IMR-90 (cell line): Measurements from ENCODE around the gene PLGRKT. TPM values are rescaled to one million over a fixed set of nuclear protein-coding genes. Genes with fewer than 3 reads are reported as not detected.

ENCODE experiments used
- ATAC-seq: fragments of 200-7000 bp; cut with Tn5 transposase; 2 replicates; pipeline ENCODE4 v1.9.1; 2020; ENCODE audit warnings: low read depth, mild to moderate bottlenecking, moderate library complexity
- BruUV-seq: library from RNA; stranded (reverse); fragments of 400-500 nt; replicated peaks from 2 replicates; lab custom pipeline; 2021; lab: Mats Ljungman, UMichigan
- CTCF ChIA-PET: fragments of 300-600 bp; formaldehyde crosslinking; extraction: SDS; loops from one replicate; lab custom pipeline; 2021; ENCODE audit warnings: antibody characterized with exemption; lab: Yijun Ruan, JAX
- POLR2A ChIA-PET: fragments of 300-600 bp; sonication (Branson Sonifier 250); formaldehyde crosslinking; loops from one replicate; lab custom pipeline; 2022; ENCODE audit warnings: antibody characterized with exemption; ENCODE audit not compliant: unreplicated experiment; lab: Charles Lee
- DNase-seq: peaks from one replicate; pipeline ENCODE4 v3.0.0; 2013
- H2AFZ ChIP-seq: replicated peaks from 2 replicates; pipeline ENCODE3; 2013; ENCODE audit warnings: low read length, mild to moderate bottlenecking; ENCODE audit not compliant: poor library complexity
- H2AK5ac ChIP-seq: 2 replicates; pipeline ENCODE4 v1.6.1; 2013; ENCODE audit warnings: low read depth, low read length, inconsistent platforms
- H2AK9ac ChIP-seq: replicated peaks from 2 replicates; pipeline ENCODE3; 2013; ENCODE audit warnings: mild to moderate bottlenecking, low read depth, low read length, moderate library complexity; ENCODE audit not compliant: poor library complexity
- H2BK120ac ChIP-seq: 2 replicates; pipeline ENCODE4 v1.6.1; 2013; ENCODE audit warnings: low read depth, low read length, inconsistent platforms
- H2BK15ac ChIP-seq: 3 replicates; pipeline ENCODE4 v1.6.1; 2013; ENCODE audit warnings: low read depth, low read length, inconsistent platforms
- H2BK20ac ChIP-seq: 2 replicates; pipeline ENCODE4 v1.6.1; 2013; ENCODE audit warnings: low read depth, mild to moderate bottlenecking, inconsistent platforms, low read length, moderate library complexity
- H2BK5ac ChIP-seq: 2 replicates; pipeline ENCODE4 v1.6.1; 2013; ENCODE audit warnings: mild to moderate bottlenecking, low read depth, low read length, inconsistent platforms; ENCODE audit not compliant: poor library complexity, severe bottlenecking
- H3K14ac ChIP-seq: replicated peaks from 2 replicates; pipeline ENCODE4 v1.6.1; 2013; ENCODE audit warnings: low read depth, low read length, inconsistent platforms
- H3K18ac ChIP-seq: 2 replicates; pipeline ENCODE4 v1.6.1; 2013; ENCODE audit warnings: low read depth, low read length, control low read depth
- H3K23ac ChIP-seq: 2 replicates; pipeline ENCODE4 v1.6.1; 2013; ENCODE audit warnings: low read depth, low read length, inconsistent platforms
- H3K27ac ChIP-seq: 2 replicates; pipeline ENCODE4 v1.5.1; 2013; ENCODE audit warnings: mild to moderate bottlenecking, control low read depth, low read length; ENCODE audit not compliant: insufficient read depth
- H3K27me3 ChIP-seq: 2 replicates; pipeline ENCODE4 v1.6.1; 2013; ENCODE audit warnings: low read length; ENCODE audit not compliant: control insufficient read depth, insufficient read depth
- H3K36me3 ChIP-seq: 2 replicates; pipeline ENCODE4 v1.6.1; 2013; ENCODE audit warnings: low read length, mixed read lengths; ENCODE audit not compliant: control insufficient read depth, insufficient read depth
- H3K4ac ChIP-seq: 2 replicates; pipeline ENCODE4 v1.6.1; 2013; ENCODE audit warnings: low read depth, low read length, inconsistent platforms
- H3K4me1 ChIP-seq: 2 replicates; pipeline ENCODE4 v1.6.1; 2013; ENCODE audit warnings: low read length, mixed read lengths; ENCODE audit not compliant: control insufficient read depth, insufficient read depth
- H3K4me2 ChIP-seq: 2 replicates; pipeline ENCODE4 v1.6.1; 2013; ENCODE audit warnings: low read depth, mild to moderate bottlenecking, control low read depth, low read length, moderate library complexity
- H3K4me3 ChIP-seq: 2 replicates; pipeline ENCODE4 v1.5.1; 2013; ENCODE audit warnings: low read depth, mild to moderate bottlenecking, control low read depth, low read length, moderate library complexity; ENCODE audit not compliant: insufficient read depth
- H3K56ac ChIP-seq: 2 replicates; pipeline ENCODE4 v1.6.1; 2013; ENCODE audit warnings: low read length, inconsistent platforms; ENCODE audit not compliant: insufficient read depth; ENCODE audit errors: extremely low read depth
- H3K79me1 ChIP-seq, 2 experiments: 2 replicates each; pipeline ENCODE4 v1.6.1; 2013; ENCODE audit warnings: low read length in 2 of 2, inconsistent platforms in 1 of 2, low read depth in 1 of 2
- H3K9ac ChIP-seq: 2 replicates; pipeline ENCODE4 v1.6.1; 2013; ENCODE audit warnings: low read depth, low read length, control low read depth
- H3K9me1 ChIP-seq: 2 replicates; pipeline ENCODE4 v1.6.1; 2013; ENCODE audit warnings: low read length, inconsistent platforms; ENCODE audit not compliant: insufficient read depth
- H3K9me3 ChIP-seq: 2 replicates; pipeline ENCODE4 v1.6.1; 2013; ENCODE audit warnings: low read length; ENCODE audit not compliant: control insufficient read depth, insufficient read depth
- H4K20me1 ChIP-seq: 2 replicates; pipeline ENCODE4 v1.6.1; 2013; ENCODE audit warnings: low read length, inconsistent platforms; ENCODE audit not compliant: insufficient read depth
- H4K5ac ChIP-seq: 2 replicates; pipeline ENCODE4 v1.6.1; 2013; ENCODE audit warnings: mild to moderate bottlenecking, low read depth, low read length, control low read depth
- H4K8ac ChIP-seq, 2 experiments: 2 replicates each; pipeline ENCODE4 v1.6.1; 2013; ENCODE audit warnings: low read depth in 2 of 2, low read length in 2 of 2, control low read depth in 1 of 2, inconsistent platforms in 1 of 2
- H4K91ac ChIP-seq: 2 replicates; pipeline ENCODE4 v1.6.1; 2013; ENCODE audit warnings: low read depth, low read length, inconsistent platforms; ENCODE audit not compliant: insufficient read depth
- BHLHE40 ChIP-seq: fragments of 150-350 bp; IDR thresholded peaks from 2 replicates; pipeline ENCODE4 v1.6.1; 2016; ENCODE audit warnings: mild to moderate bottlenecking, low read depth, low read length
- CEBPB ChIP-seq: IDR thresholded peaks from 2 replicates; pipeline ENCODE4 v1.6.1; 2012; ENCODE audit warnings: low read depth, low read length, improper control_type of control experiment
- FOS ChIP-seq: fragments of 150-350 bp; IDR thresholded peaks from 2 replicates; pipeline ENCODE4 v1.6.1; 2016; ENCODE audit warnings: low read depth, low read length
- MAFK ChIP-seq: IDR thresholded peaks from 2 replicates; pipeline ENCODE4 v1.6.1; 2012; ENCODE audit warnings: low read depth, low read length, improper control_type of control experiment
- MXI1 ChIP-seq: IDR thresholded peaks from 2 replicates; pipeline ENCODE4 v1.6.1; 2012; ENCODE audit warnings: low read depth, mild to moderate bottlenecking, low read length, moderate library complexity, borderline replicate concordance
- NFE2L2 ChIP-seq: fragments of 150-350 bp; IDR thresholded peaks from 2 replicates; pipeline ENCODE4 v1.6.1; 2016; ENCODE audit warnings: low read depth, mild to moderate bottlenecking, low read length
- RCOR1 ChIP-seq: IDR thresholded peaks from 2 replicates; pipeline ENCODE4 v1.6.1; 2012; ENCODE audit warnings: mild to moderate bottlenecking, low read length, improper control_type of control experiment; ENCODE audit not compliant: insufficient replicate concordance
- RFX5 ChIP-seq: IDR thresholded peaks from 2 replicates; pipeline ENCODE4 v1.8.0; 2012; ENCODE audit warnings: low read depth, mild to moderate bottlenecking, low read length, moderate library complexity
- SMC3 ChIP-seq: fragments of 150-350 bp; IDR thresholded peaks from 2 replicates; pipeline ENCODE4 v1.6.1; 2016; ENCODE audit warnings: low read depth, mild to moderate bottlenecking, antibody characterized with exemption, low read length, moderate library complexity
- WGBS, 2 experiments: methylation state at CpG; one replicate each; pipeline versions ENCODE4 v1.1.5 to v1.1.7; 2013; ENCODE audit warnings: missing lambda C conversion rate in 2 of 2; ENCODE audit not compliant: insufficient read length in 1 of 2; ENCODE audit errors: extremely low coverage in 2 of 2; 5-methylcytosine and 5-hydroxymethylcytosine counted together
- dilution Hi-C: fragments of 300-500 bp; cut with HindIII; formaldehyde crosslinking; loops from one replicate; pipeline ENCODE4 v1.14.3; 2018; ENCODE audit warnings: low sequenced_read_pairs; ENCODE audit not compliant: unreplicated experiment
- in situ Hi-C: fragments of 300-500 bp; cut with MboI; formaldehyde crosslinking; loops from 3 replicates; pipeline ENCODE4 v1.14.3; 2019; ENCODE audit warnings: low sequenced_read_pairs, inconsistent platforms, mixed read lengths
- intact Hi-C: fragments of 100-400 bp; cut with micrococcal nuclease; formaldehyde crosslinking; loops from 2 replicates; pipeline ENCODE4 v1.10.0; 2022
- polyA plus RNA-seq, 3 experiments: library from polyadenylated mRNA; depleted of rRNA; stranded (reverse); fragments of >200 nt; gene quantifications; 2 replicates each; pipeline ENCODE4 v1.2.3, GENCODE V29; 2012; ENCODE audit warnings: low replicate concordance in 1 of 3
- total RNA-seq: library from RNA; depleted of rRNA; stranded (reverse); fragments of >200 nt; gene quantifications from 2 replicates; pipeline ENCODE4 v1.2.3, GENCODE V29; 2012
- TF ChIP-seq, protein P1 (sequence below): fragments of 150-350 bp; IDR thresholded peaks from 2 replicates; pipeline ENCODE4 v1.6.1; 2016; ENCODE audit warnings: low read depth, mild to moderate bottlenecking, low read length, moderate library complexity, borderline replicate concordance
- TF ChIP-seq, protein P2 (sequence below): conservative IDR thresholded peaks from 2 replicates; pipeline ENCODE4 v1.5.1; 2012; ENCODE audit warnings: mild to moderate bottlenecking, low read depth, low read length, improper control_type of control experiment

PLGRKT gene
- total and polyA plus RNA-seq, 2 of the 4 experiments (the other 2 are of a cell fraction) = 10.8 to 12.7 TPM

DNA sequence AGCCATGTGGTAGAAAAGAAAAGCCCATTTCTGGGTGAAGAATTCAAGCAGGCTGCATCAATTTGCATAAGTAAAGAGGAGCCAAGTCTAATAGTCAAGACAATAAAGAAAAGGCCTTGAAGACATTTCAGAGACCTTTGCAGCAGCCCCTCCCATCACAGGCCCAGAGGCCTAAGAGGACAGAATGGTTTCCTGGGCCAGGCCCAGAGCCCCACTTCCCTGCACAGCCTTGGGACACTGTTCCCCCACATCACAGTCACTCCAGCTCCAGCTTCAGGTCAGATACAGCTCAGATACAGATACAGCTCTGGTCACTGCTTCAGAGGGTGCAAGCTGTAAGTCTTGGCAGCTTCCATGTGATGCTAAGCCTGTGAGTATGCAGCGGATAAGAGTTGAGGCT, 29.1 kb downstream of the PLGRKT start:
- Histone ChIP-seq H3K9me1 (no peaks in the 10 kb centered on the region), H4K20me1 (no peaks in the 10 kb centered on the region), H3K4me3 (no peak overlapping the region), H3K27ac (no peak overlapping the region), H3K9ac (no peak overlapping the region), H3K36me3 (no peaks in the 10 kb centered on the region), H4K91ac (no peak overlapping the region), H2AK9ac (no peak overlapping the region), H4K8ac (no peak overlapping the region), H4K5ac (no peak overlapping the region), H3K4me1 (no peaks in the 10 kb centered on the region), H3K14ac (no peak overlapping the region), H3K27me3 (no peaks in the 10 kb centered on the region), H2BK20ac (no peak overlapping the region), H3K4ac (no peak overlapping the region), H3K4me2 (no peak overlapping the region), H3K9me3 (peaks cover 10% of the 10 kb centered on the region), H2AFZ (no peak overlapping the region), H3K18ac (no peak overlapping the region), H2AK5ac (no peak overlapping the region), H3K79me1 (no peaks in the 10 kb centered on the region; a peak in 1 of 4 replicates), H3K56ac (no peak overlapping the region), H2BK120ac (no peak overlapping the region), H2BK15ac (no peak overlapping the region), H3K23ac (no peak overlapping the region), H2BK5ac (no peak overlapping the region)
- dilution Hi-C loops = no loop called here
- ATAC-seq (no peak), DNase-seq (no peak)
- no CpG with 5 or more reads among the region's 1 CpG for WGBS, 2 experiments
- CTCF ChIA-PET = no interaction called here
- POLR2A ChIA-PET = no interaction called here
- intact Hi-C loops = no loop called here
- in situ Hi-C loops = no loop called here
- no TSS peak for BruUV-seq
- TF ChIP-seq FOS = no peak
- no peak for TF ChIP-seq RFX5
- no peak for TF ChIP-seq MXI1
- no peak for TF ChIP-seq RCOR1
- TF ChIP-seq CEBPB = no peak
- TF ChIP-seq NFE2L2 = no peak
- no peak for TF ChIP-seq BHLHE40
- no peak for TF ChIP-seq MAFK
- TF ChIP-seq, protein P1, sequence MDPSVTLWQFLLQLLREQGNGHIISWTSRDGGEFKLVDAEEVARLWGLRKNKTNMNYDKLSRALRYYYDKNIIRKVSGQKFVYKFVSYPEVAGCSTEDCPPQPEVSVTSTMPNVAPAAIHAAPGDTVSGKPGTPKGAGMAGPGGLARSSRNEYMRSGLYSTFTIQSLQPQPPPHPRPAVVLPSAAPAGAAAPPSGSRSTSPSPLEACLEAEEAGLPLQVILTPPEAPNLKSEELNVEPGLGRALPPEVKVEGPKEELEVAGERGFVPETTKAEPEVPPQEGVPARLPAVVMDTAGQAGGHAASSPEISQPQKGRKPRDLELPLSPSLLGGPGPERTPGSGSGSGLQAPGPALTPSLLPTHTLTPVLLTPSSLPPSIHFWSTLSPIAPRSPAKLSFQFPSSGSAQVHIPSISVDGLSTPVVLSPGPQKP = no peak
- TF ChIP-seq, protein P2, sequence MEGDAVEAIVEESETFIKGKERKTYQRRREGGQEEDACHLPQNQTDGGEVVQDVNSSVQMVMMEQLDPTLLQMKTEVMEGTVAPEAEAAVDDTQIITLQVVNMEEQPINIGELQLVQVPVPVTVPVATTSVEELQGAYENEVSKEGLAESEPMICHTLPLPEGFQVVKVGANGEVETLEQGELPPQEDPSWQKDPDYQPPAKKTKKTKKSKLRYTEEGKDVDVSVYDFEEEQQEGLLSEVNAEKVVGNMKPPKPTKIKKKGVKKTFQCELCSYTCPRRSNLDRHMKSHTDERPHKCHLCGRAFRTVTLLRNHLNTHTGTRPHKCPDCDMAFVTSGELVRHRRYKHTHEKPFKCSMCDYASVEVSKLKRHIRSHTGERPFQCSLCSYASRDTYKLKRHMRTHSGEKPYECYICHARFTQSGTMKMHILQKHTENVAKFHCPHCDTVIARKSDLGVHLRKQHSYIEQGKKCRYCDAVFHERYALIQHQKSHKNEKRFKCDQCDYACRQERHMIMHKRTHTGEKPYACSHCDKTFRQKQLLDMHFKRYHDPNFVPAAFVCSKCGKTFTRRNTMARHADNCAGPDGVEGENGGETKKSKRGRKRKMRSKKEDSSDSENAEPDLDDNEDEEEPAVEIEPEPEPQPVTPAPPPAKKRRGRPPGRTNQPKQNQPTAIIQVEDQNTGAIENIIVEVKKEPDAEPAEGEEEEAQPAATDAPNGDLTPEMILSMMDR = no peak
- TF ChIP-seq SMC3 = no peak
